ENCODE measurements around the gene NF1. TPM values are rescaled to one million over a fixed set of nuclear protein-coding genes. Genes with fewer than 3 reads are reported as not detected.

NF1 gene
- polyA plus RNA-seq, 1 of the 3 experiments (the other 2 are of a cell fraction): 19.6 TPM

DNA sequence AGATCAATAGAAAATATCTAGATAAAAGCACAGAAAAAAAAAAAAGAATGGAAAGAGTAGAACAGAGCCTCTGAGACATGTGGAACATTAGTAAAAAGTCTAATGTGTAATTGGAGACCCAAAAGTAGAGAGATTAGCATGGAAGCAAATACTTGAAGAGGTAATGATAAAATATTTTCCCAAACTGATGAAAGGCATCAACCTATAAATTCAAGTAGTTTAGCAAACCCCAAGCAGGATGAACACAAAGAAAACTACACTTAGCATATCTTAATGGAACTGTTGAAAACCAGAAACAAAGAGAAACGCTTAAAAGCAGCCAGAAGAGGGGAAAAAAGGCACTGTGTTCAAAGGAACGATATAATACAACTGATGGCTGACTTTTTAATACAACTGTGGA lies 16.4 kb downstream of the NF1 start:
- no peaks in the 10 kb centered on the region for H3K9me3 ChIP-seq
- H3K27me3 ChIP-seq (ENCODE audit: insufficient read depth): no peaks in the 10 kb centered on the region
- peaks cover 100% of the 10 kb centered on the region for H3K79me2 ChIP-seq (ENCODE audit: insufficient read depth)
- POLR2A ChIA-PET: no interaction called here
- CTCF ChIA-PET: no interaction called here
- no peak overlapping the region for H2AFZ ChIP-seq (ENCODE audit: low read depth)
- no peak overlapping the region for H3K4me2 ChIP-seq
- H3K36me3 ChIP-seq (replicated peaks in 1 of 2; ENCODE audit: control insufficient read depth in 1 of 2, insufficient read depth in 2 of 2, low read length in 1 of 2): peaks cover 0 to 35% of the 10 kb centered on the region in 2 experiments
- H3K9ac ChIP-seq: no peak overlapping the region
- WGBS (ENCODE audit: low lambda C conversion rate): 42% methylated on average over 2 of the region's 2 CpGs
- no peak overlapping the region for H3K4me3 ChIP-seq (ENCODE audit: low read depth in 2 of 2, low read length in 1 of 2)
- H3K9me2 ChIP-seq: no peaks in the 10 kb centered on the region
- H3F3A ChIP-seq (replicated peaks; ENCODE audit: insufficient read depth): peaks cover 2% of the 10 kb centered on the region
- no peak overlapping the region for H3K27ac ChIP-seq (ENCODE audit: low read depth in 2 of 2, low read length in 1 of 2)
- H3K4me1 ChIP-seq (ENCODE audit: control insufficient read depth in 1 of 2, insufficient read depth in 2 of 2, low read depth in 1 of 2, low read length in 1 of 2): no peaks in the 10 kb centered on the region; a peak in 1 of 4 replicates
- DNase-seq: no peak
- TF ChIP-seq CHD2 (IDR thresholded peaks at IDR 0.05; ENCODE audit: low read length, partially characterized antibody) (no peak), FOSL2 (IDR thresholded peaks at IDR 0.05; ENCODE audit: borderline replicate concordance, low read depth) (no peak), POLR2AphosphoS5 (IDR thresholded peaks at IDR 0.05; ENCODE audit: low read depth, low read length) (no peak), MEF2A (IDR thresholded peaks at IDR 0.05; ENCODE audit: borderline replicate concordance, low read depth) (no peak), ELF1 (IDR thresholded peaks at IDR 0.05) (no peak), JUND (IDR thresholded peaks at IDR 0.05) (no peak), RXRA (IDR thresholded peaks at IDR 0.05; ENCODE audit: borderline replicate concordance, low read depth) (no peak), GABPA (IDR thresholded peaks at IDR 0.05; ENCODE audit: low read depth) (no peak), NRF1 (IDR thresholded peaks at IDR 0.05; ENCODE audit: low read depth, low read length) (no peak), GATA2 (CRISPR knock-in tag; IDR thresholded peaks at IDR 0.05) (no peak), RCOR1 (IDR thresholded peaks at IDR 0.05; ENCODE audit: low read length) (no peak), TAF1 (IDR thresholded peaks at IDR 0.05; ENCODE audit: borderline replicate concordance, low read depth, low read length) (no peak), SIN3A (IDR thresholded peaks at IDR 0.05; ENCODE audit: borderline replicate concordance, low read depth, low read length) (no peak)
- TF ChIP-seq, protein P1, sequence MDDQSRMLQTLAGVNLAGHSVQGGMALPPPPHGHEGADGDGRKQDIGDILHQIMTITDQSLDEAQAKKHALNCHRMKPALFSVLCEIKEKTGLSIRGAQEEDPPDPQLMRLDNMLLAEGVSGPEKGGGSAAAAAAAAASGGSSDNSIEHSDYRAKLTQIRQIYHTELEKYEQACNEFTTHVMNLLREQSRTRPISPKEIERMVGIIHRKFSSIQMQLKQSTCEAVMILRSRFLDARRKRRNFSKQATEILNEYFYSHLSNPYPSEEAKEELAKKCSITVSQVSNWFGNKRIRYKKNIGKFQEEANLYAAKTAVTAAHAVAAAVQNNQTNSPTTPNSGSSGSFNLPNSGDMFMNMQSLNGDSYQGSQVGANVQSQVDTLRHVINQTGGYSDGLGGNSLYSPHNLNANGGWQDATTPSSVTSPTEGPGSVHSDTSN (IDR thresholded peaks at IDR 0.05): no peak
- TF ChIP-seq, protein P2, sequence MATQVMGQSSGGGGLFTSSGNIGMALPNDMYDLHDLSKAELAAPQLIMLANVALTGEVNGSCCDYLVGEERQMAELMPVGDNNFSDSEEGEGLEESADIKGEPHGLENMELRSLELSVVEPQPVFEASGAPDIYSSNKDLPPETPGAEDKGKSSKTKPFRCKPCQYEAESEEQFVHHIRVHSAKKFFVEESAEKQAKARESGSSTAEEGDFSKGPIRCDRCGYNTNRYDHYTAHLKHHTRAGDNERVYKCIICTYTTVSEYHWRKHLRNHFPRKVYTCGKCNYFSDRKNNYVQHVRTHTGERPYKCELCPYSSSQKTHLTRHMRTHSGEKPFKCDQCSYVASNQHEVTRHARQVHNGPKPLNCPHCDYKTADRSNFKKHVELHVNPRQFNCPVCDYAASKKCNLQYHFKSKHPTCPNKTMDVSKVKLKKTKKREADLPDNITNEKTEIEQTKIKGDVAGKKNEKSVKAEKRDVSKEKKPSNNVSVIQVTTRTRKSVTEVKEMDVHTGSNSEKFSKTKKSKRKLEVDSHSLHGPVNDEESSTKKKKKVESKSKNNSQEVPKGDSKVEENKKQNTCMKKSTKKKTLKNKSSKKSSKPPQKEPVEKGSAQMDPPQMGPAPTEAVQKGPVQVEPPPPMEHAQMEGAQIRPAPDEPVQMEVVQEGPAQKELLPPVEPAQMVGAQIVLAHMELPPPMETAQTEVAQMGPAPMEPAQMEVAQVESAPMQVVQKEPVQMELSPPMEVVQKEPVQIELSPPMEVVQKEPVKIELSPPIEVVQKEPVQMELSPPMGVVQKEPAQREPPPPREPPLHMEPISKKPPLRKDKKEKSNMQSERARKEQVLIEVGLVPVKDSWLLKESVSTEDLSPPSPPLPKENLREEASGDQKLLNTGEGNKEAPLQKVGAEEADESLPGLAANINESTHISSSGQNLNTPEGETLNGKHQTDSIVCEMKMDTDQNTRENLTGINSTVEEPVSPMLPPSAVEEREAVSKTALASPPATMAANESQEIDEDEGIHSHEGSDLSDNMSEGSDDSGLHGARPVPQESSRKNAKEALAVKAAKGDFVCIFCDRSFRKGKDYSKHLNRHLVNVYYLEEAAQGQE (IDR thresholded peaks at IDR 0.05; ENCODE audit: low read depth, low read length): no peak
- TF ChIP-seq, protein P3, sequence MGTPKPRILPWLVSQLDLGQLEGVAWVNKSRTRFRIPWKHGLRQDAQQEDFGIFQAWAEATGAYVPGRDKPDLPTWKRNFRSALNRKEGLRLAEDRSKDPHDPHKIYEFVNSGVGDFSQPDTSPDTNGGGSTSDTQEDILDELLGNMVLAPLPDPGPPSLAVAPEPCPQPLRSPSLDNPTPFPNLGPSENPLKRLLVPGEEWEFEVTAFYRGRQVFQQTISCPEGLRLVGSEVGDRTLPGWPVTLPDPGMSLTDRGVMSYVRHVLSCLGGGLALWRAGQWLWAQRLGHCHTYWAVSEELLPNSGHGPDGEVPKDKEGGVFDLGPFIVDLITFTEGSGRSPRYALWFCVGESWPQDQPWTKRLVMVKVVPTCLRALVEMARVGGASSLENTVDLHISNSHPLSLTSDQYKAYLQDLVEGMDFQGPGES (IDR thresholded peaks at IDR 0.05; ENCODE audit: low read depth, low read length): no peak
- TF ChIP-seq, protein P4, sequence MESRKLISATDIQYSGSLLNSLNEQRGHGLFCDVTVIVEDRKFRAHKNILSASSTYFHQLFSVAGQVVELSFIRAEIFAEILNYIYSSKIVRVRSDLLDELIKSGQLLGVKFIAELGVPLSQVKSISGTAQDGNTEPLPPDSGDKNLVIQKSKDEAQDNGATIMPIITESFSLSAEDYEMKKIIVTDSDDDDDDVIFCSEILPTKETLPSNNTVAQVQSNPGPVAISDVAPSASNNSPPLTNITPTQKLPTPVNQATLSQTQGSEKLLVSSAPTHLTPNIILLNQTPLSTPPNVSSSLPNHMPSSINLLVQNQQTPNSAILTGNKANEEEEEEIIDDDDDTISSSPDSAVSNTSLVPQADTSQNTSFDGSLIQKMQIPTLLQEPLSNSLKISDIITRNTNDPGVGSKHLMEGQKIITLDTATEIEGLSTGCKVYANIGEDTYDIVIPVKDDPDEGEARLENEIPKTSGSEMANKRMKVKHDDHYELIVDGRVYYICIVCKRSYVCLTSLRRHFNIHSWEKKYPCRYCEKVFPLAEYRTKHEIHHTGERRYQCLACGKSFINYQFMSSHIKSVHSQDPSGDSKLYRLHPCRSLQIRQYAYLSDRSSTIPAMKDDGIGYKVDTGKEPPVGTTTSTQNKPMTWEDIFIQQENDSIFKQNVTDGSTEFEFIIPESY (IDR thresholded peaks at IDR 0.05; ENCODE audit: borderline replicate concordance, low read depth): no peak
- peaks cover 62% of the 10 kb centered on the region for H4K20me1 ChIP-seq (ENCODE audit: insufficient read depth)
